ENCODE results near the gene VTCN1.

DNA sequence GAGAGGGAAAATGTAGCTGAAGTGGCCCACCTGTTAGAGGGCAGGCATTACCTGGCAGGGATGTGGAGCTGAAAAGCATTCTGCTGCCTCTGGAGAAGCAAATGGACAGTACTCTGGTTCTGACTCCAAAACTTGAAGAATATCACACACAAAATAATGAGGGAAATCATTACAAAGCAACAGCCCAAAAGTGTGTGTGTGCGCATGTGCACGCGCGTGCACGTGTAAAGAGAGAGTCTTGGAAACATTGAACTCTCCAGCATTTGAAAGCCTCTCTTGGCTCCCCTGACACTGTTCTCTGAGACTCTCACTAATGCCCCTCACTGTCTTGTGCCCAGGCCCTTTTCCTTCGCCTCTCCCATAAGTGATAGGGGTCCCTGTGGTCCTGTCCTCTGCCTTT is 2.3 kb upstream of the VTCN1 start:
- TF ChIP-seq, protein P1, sequence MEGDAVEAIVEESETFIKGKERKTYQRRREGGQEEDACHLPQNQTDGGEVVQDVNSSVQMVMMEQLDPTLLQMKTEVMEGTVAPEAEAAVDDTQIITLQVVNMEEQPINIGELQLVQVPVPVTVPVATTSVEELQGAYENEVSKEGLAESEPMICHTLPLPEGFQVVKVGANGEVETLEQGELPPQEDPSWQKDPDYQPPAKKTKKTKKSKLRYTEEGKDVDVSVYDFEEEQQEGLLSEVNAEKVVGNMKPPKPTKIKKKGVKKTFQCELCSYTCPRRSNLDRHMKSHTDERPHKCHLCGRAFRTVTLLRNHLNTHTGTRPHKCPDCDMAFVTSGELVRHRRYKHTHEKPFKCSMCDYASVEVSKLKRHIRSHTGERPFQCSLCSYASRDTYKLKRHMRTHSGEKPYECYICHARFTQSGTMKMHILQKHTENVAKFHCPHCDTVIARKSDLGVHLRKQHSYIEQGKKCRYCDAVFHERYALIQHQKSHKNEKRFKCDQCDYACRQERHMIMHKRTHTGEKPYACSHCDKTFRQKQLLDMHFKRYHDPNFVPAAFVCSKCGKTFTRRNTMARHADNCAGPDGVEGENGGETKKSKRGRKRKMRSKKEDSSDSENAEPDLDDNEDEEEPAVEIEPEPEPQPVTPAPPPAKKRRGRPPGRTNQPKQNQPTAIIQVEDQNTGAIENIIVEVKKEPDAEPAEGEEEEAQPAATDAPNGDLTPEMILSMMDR (IDR thresholded peaks at IDR 0.05): no peak
- no peak for TF ChIP-seq ZFX (IDR thresholded peaks at IDR 0.05; ENCODE audit: borderline replicate concordance)

All from 22Rv1 (cell line).